PC-9 (cell line): ENCODE measurements around the gene TKT. TPM values are rescaled to one million over a fixed set of nuclear protein-coding genes. Genes with fewer than 3 reads are reported as not detected.

ENCODE experiments used
- BruUV-seq: library from RNA; stranded (reverse); fragments of 400-500 nt; replicated peaks from 2 replicates; lab custom pipeline; 2021; lab: Mats Ljungman, UMichigan
- CTCF ChIA-PET: fragments of 300-600 bp; sonication (Branson Sonifier 250); formaldehyde crosslinking; loops from one replicate; lab custom pipeline; 2022; ENCODE audit warnings: antibody characterized with exemption; lab: Charles Lee
- POLR2A ChIA-PET: fragments of 300-600 bp; sonication (Branson Sonifier 250); formaldehyde crosslinking; loops from one replicate; lab custom pipeline; 2022; ENCODE audit warnings: antibody characterized with exemption; ENCODE audit not compliant: unreplicated experiment; lab: Charles Lee
- DNase-seq, 2 experiments: peaks; one replicate each; pipeline versions ENCODE4 v3.0.0 to v3.0.0-alpha.2; 2015 to 2022; ENCODE audit warnings: mixed read lengths in 1 of 2
- H2AFZ ChIP-seq: fragments of 200-600 bp; sonication (generic); 2 replicates; pipeline ENCODE4 v1.8.1; 2017; ENCODE audit warnings: antibody characterized with exemption
- H3F3A ChIP-seq: fragments of 200-600 bp; sonication (generic); 2 replicates; pipeline ENCODE4 v1.8.1; 2017; ENCODE audit warnings: antibody characterized with exemption, mild to moderate bottlenecking, low read depth; ENCODE audit not compliant: insufficient read depth
- H3K27ac ChIP-seq: fragments of 200-600 bp; sonication (generic); 2 replicates; pipeline ENCODE4 v1.6.1; 2016; ENCODE audit warnings: mixed run types
- H3K27me3 ChIP-seq: fragments of 200-600 bp; sonication (generic); 2 replicates; pipeline ENCODE4 v1.6.1; 2016; ENCODE audit warnings: low read depth, mixed run types; ENCODE audit not compliant: insufficient read depth
- H3K36me3 ChIP-seq: fragments of 200-600 bp; sonication (generic); 2 replicates; pipeline ENCODE4 v1.6.1; 2016; ENCODE audit warnings: low read depth, mixed run types
- H3K4me1 ChIP-seq: fragments of 200-600 bp; sonication (generic); replicated peaks from 2 replicates; pipeline ENCODE4 v1.6.1; 2016; ENCODE audit warnings: mixed run types; ENCODE audit not compliant: insufficient read depth
- H3K4me2 ChIP-seq: fragments of 200-600 bp; sonication (generic); 2 replicates; pipeline ENCODE4 v1.6.1; 2017; ENCODE audit warnings: mixed run types
- H3K4me3 ChIP-seq: fragments of 200-600 bp; sonication (generic); 2 replicates; pipeline ENCODE4 v1.6.1; 2016; ENCODE audit warnings: mixed run types
- H3K79me2 ChIP-seq: fragments of 200-600 bp; sonication (generic); 2 replicates; pipeline ENCODE4 v1.6.1; 2017; ENCODE audit warnings: low read depth, mixed run types
- H3K9me2 ChIP-seq: fragments of 200-600 bp; sonication (generic); 2 replicates; pipeline ENCODE4 v1.8.1; 2017; ENCODE audit warnings: mild to moderate bottlenecking; ENCODE audit not compliant: insufficient read depth
- H3K9me3 ChIP-seq: fragments of 200-600 bp; sonication (generic); 2 replicates; pipeline ENCODE4 v1.8.1; 2016; ENCODE audit warnings: low read depth; ENCODE audit not compliant: insufficient read depth
- H4K20me1 ChIP-seq: fragments of 200-600 bp; sonication (generic); 2 replicates; pipeline ENCODE4 v1.8.1; 2017; ENCODE audit not compliant: insufficient read depth
- EZH2 ChIP-seq: fragments of 200-600 bp; sonication (generic); IDR thresholded peaks from 2 replicates; pipeline ENCODE4 v1.8.0; 2017; ENCODE audit warnings: antibody characterized with exemption, low read depth
- intact Hi-C: fragments of 100-400 bp; cut with micrococcal nuclease; formaldehyde crosslinking; loops from one replicate; pipeline ENCODE4 v1.10.0; 2022; ENCODE audit not compliant: unreplicated experiment
- total RNA-seq: library from RNA; stranded (reverse); gene quantifications from 2 replicates; pipeline ENCODE4 v1.2.3, GENCODE V29; 2021
- TF ChIP-seq, protein P1 (sequence below): fragments of 200-600 bp; sonication (generic); conservative IDR thresholded peaks from 2 replicates; pipeline ENCODE4 v1.6.1; 2017; ENCODE audit warnings: mixed run types, antibody characterized with exemption, mild to moderate bottlenecking, moderate library complexity

TKT gene
- total RNA-seq, 1 experiment from 2014 or later, result 2,016 TPM

DNA sequence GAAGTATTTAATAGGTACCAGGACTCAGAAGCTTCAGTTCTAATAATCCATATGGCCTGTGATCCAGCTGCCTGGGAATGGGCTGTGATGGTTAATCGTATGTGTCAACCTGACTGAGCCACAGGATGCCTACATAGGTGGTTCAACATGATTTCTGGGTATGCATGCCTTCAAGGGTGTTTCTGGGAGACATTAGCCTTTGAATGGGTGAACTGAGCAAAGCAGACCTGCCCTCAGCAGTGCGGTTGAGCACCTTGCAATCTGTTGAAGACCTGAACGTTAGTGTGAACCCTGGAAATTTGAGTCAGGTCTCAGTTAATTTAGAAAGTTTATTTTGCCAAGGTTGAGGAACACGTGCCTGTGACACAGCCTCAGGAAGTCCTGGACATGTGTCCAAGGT, 22.8 kb upstream of the TKT start:
- peaks cover 3% of the 10 kb centered on the region; the same call in 1 of the 2 replicates for H3F3A ChIP-seq
- no peaks in the 10 kb centered on the region for H3K4me1 ChIP-seq
- ChIA-PET CTCF (no interaction called here), POLR2A (no interaction called here)
- no peak for DNase-seq
- no peaks in the 10 kb centered on the region for H3K36me3 ChIP-seq
- TF ChIP-seq EZH2, result no peak
- TF ChIP-seq, protein P1, sequence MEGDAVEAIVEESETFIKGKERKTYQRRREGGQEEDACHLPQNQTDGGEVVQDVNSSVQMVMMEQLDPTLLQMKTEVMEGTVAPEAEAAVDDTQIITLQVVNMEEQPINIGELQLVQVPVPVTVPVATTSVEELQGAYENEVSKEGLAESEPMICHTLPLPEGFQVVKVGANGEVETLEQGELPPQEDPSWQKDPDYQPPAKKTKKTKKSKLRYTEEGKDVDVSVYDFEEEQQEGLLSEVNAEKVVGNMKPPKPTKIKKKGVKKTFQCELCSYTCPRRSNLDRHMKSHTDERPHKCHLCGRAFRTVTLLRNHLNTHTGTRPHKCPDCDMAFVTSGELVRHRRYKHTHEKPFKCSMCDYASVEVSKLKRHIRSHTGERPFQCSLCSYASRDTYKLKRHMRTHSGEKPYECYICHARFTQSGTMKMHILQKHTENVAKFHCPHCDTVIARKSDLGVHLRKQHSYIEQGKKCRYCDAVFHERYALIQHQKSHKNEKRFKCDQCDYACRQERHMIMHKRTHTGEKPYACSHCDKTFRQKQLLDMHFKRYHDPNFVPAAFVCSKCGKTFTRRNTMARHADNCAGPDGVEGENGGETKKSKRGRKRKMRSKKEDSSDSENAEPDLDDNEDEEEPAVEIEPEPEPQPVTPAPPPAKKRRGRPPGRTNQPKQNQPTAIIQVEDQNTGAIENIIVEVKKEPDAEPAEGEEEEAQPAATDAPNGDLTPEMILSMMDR, result no peak
- intact Hi-C loops, result no loop called here
- H4K20me1 ChIP-seq, result no peaks in the 10 kb centered on the region
- no peaks in the 10 kb centered on the region for H3K79me2 ChIP-seq
- H2AFZ ChIP-seq, result no peak overlapping the region
- no peak overlapping the region for H3K4me2 ChIP-seq
- no peaks in the 10 kb centered on the region for H3K9me2 ChIP-seq
- no peak overlapping the region for H3K4me3 ChIP-seq
- no peaks in the 10 kb centered on the region for H3K27me3 ChIP-seq
- no TSS peak for BruUV-seq
- H3K27ac ChIP-seq, result no peak overlapping the region
- H3K9me3 ChIP-seq, result no peaks in the 10 kb centered on the region

DNA sequence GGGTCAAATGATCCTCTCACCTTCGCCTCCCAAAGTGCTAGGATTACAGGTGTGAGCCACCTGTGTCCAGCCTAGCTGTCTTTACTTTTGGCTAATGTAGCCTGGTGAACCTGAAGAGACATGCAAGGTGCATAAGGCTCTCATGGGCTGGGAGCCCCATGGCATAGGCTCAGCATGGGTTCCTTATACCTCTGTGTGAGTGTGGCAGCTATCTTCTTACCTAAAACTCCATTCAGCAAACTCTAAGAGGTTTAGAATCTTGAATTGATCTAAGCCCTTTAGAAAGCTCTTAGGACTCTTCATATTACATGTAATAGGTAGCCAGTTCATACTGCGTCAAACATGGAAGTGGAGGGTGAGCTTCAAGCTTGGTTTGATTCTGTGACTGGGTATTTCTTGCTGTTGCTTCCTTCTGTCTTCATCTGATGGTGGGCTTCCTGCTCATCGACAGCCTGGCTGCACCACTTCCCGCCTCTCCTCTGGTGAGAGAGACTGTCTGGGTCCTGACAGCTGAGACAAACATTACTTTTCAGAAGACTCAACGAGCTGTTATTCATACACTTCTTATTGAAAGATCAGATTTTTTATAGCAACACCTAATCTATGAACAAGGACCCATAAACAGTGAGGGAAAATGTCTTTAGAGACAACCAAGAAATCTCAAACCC, 19.2 kb upstream of the TKT start:
- DNase-seq, result no peak
- Histone ChIP-seq H3K4me2 (no peak overlapping the region), H3K27me3 (no peaks in the 10 kb centered on the region), H3K27ac (no peak overlapping the region), H3K9me3 (no peaks in the 10 kb centered on the region), H3K4me1 (peaks cover 24% of the 10 kb centered on the region), H4K20me1 (no peaks in the 10 kb centered on the region), H3K4me3 (no peak overlapping the region), H3K79me2 (no peaks in the 10 kb centered on the region), H3K9me2 (no peaks in the 10 kb centered on the region), H2AFZ (no peak overlapping the region), H3F3A (peaks cover 20% of the 10 kb centered on the region), H3K36me3 (no peaks in the 10 kb centered on the region)
- ChIA-PET CTCF (no interaction called here), POLR2A (interaction anchor here (0.6 kb wide), 1 partner anchor 11 kb away, joined by 4 read pairs; no protein-coding TSS in a partner anchor)
- intact Hi-C loops, result no loop called here
- TF ChIP-seq, protein P1, result no peak
- BruUV-seq, result no TSS peak

DNA sequence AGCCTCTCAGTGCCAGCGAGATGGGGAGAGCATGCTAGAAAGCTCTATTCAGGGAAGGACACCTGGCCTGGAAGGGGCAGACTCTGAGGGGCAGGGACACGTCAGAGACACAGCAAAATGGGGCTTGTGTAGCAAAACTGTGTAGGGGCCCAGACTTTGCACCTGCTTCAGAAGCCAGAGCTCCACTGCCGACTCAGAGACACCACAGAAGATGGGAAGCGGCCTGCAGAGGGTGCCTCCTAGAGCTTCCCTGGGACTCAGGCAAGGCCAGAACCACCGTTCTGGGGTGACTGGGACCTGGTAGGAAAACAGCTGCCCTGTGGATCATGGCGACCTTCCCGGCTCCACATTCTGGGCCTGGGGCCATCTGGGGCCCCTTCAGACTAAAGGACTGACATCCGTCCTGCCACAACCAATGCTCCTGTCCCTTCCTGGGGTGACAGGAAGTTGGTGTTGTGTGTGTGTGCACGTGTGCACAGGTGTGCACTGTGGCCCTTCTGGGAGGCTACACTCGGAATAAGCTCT, 17.4 kb upstream of the TKT start:
- ChIA-PET POLR2A (no interaction called here), CTCF (no interaction called here)
- no peaks in the 10 kb centered on the region for H3K27me3 ChIP-seq
- no peak for DNase-seq
- TF ChIP-seq EZH2, result no peak
- H3K36me3 ChIP-seq, result no peaks in the 10 kb centered on the region
- intact Hi-C loops, result no loop called here
- no peaks in the 10 kb centered on the region for H3K9me3 ChIP-seq
- H3K79me2 ChIP-seq, result peaks cover 3% of the 10 kb centered on the region
- no peaks in the 10 kb centered on the region for H4K20me1 ChIP-seq
- H3K9me2 ChIP-seq, result no peaks in the 10 kb centered on the region
- no peak overlapping the region for H2AFZ ChIP-seq
- no peak overlapping the region for H3K27ac ChIP-seq
- H3K4me1 ChIP-seq, result peaks cover 40% of the 10 kb centered on the region
- no peak overlapping the region for H3K4me3 ChIP-seq
- no TSS peak for BruUV-seq
- H3F3A ChIP-seq, result peaks cover 37% of the 10 kb centered on the region
- no peak overlapping the region for H3K4me2 ChIP-seq
